ENCODE results near the gene OSBPL2. TPM values are rescaled to one million over a fixed set of nuclear protein-coding genes. Genes with fewer than 3 reads are reported as not detected.
A peak's percentile ranks its signal among the peaks of the same experiment; 100 is the strongest.

Gene OSBPL2
- total and polyA plus RNA-seq, 2 experiments from 2014 or later = 16.6 to 31.2 TPM

- H3K36me3 ChIP-seq (ENCODE audit: insufficient read depth) = no peaks in the 10 kb centered on the region; the same call in 1 of the 2 replicates
- no peak overlapping the region for H2AFZ ChIP-seq
- peaks cover 40% of the 10 kb centered on the region for H3K79me2 ChIP-seq (replicated peaks; ENCODE audit: insufficient read depth)
- H3F3A ChIP-seq (replicated peaks; ENCODE audit: low read depth) = no peaks in the 10 kb centered on the region
- H3K4me2 ChIP-seq = no peak overlapping the region
- H3K4me3 ChIP-seq = no peak overlapping the region
- H3K36me3 Mint-ChIP-seq (ENCODE audit: low read depth) = peaks cover 8% of the 10 kb centered on the region
- TF ChIP-seq CTCF (conservative IDR thresholded peaks at IDR 0.05; ENCODE audit: low read depth in 2 of 2) (peak; percentile 7 to 32; a peak in 2 of 4 replicates), STAT1 (IDR thresholded peaks at IDR 0.05; ENCODE audit: unreplicated experiment) (no peak)
- H3K4me1 Mint-ChIP-seq = no peaks in the 10 kb centered on the region
- H3K27ac ChIP-seq (ENCODE audit: low read depth) = no peak overlapping the region
- H3K4me3 Mint-ChIP-seq = no peak overlapping the region; the same call in 2 of the 3 replicates
- DNase-seq (ENCODE audit: low spot score) (peak; percentile 37), ATAC-seq (peak; percentile 66)
- no peaks in the 10 kb centered on the region for H3K4me1 ChIP-seq (ENCODE audit: insufficient read depth)
- no peaks in the 10 kb centered on the region for H3K27me3 ChIP-seq (ENCODE audit: insufficient read depth)
- H3K9me3 Mint-ChIP-seq = no peaks in the 10 kb centered on the region
- H4K20me1 ChIP-seq (replicated peaks; ENCODE audit: insufficient read depth) = peaks cover 14% of the 10 kb centered on the region
- no peak overlapping the region; the same call in 1 of the 2 replicates for H3K27ac Mint-ChIP-seq
- no peaks in the 10 kb centered on the region for H3K9me2 ChIP-seq (ENCODE audit: insufficient read depth)
- peaks cover 3% of the 10 kb centered on the region for H3K27me3 Mint-ChIP-seq (ENCODE audit: insufficient read depth, low read depth, poor library complexity)
These were observed 47.5 kb upstream of the OSBPL2 start for GRCh38 chr20:62190639-62191411.

GRCh38 chr20:62191781-62192559 is 46.4 kb upstream of the OSBPL2 start:
- Mint-ChIP-seq H3K36me3 (ENCODE audit: low read depth) (peaks cover 8% of the 10 kb centered on the region), H3K4me3 (no peak overlapping the region), H3K9me3 (no peaks in the 10 kb centered on the region), H3K27ac (no peak overlapping the region), H3K27me3 (ENCODE audit: insufficient read depth, low read depth, poor library complexity) (peaks cover 3% of the 10 kb centered on the region), H3K4me1 (no peaks in the 10 kb centered on the region)
- Histone ChIP-seq H3K36me3 (ENCODE audit: insufficient read depth) (no peaks in the 10 kb centered on the region; the same call in 1 of the 2 replicates), H3K4me1 (ENCODE audit: insufficient read depth) (no peaks in the 10 kb centered on the region), H3K4me3 (no peak overlapping the region), H3F3A (replicated peaks; ENCODE audit: low read depth) (no peaks in the 10 kb centered on the region), H3K79me2 (replicated peaks; ENCODE audit: insufficient read depth) (peaks cover 30% of the 10 kb centered on the region), H3K27ac (ENCODE audit: low read depth) (0 out of 2 replicates have a peak overlapping the region, but pooled peaks have one; percentile 6), H4K20me1 (replicated peaks; ENCODE audit: insufficient read depth) (peaks cover 14% of the 10 kb centered on the region), H3K4me2 (no peak overlapping the region), H2AFZ (no peak overlapping the region), H3K27me3 (ENCODE audit: insufficient read depth) (no peaks in the 10 kb centered on the region), H3K9me2 (ENCODE audit: insufficient read depth) (no peaks in the 10 kb centered on the region)
- no peak for ATAC-seq
- no peak for DNase-seq (ENCODE audit: low spot score)
- TF ChIP-seq CTCF (conservative IDR thresholded peaks at IDR 0.05; ENCODE audit: low read depth in 2 of 2) (no peak), ZNF114 (CRISPR knock-in tag; IDR thresholded peaks at IDR 0.05) (no peak), NANOG (IDR thresholded peaks at IDR 0.05; ENCODE audit: borderline replicate concordance) (no peak), POLR2AphosphoS5 (IDR thresholded peaks at IDR 0.05; ENCODE audit: low read depth) (no peak), STAT1 (IDR thresholded peaks at IDR 0.05; ENCODE audit: unreplicated experiment) (no peak), ZNF462 (CRISPR knock-in tag; IDR thresholded peaks at IDR 0.05) (no peak), JUNB (IDR thresholded peaks at IDR 0.05; ENCODE audit: unreplicated experiment) (no peak), EZH2 (IDR thresholded peaks at IDR 0.05; ENCODE audit: low read depth, unreplicated experiment) (no peak)

All from GM23338 (cell line).